Endothelial cell of umbilical vein (primary cell): ENCODE results near the gene NRF1. TPM values are rescaled to one million over a fixed set of nuclear protein-coding genes. Genes with fewer than 3 reads are reported as not detected.

ENCODE experiments used
- BruUV-seq: library from RNA; stranded (reverse); fragments of 400-500 nt; replicated peaks from 2 replicates; lab custom pipeline; 2021; lab: Mats Ljungman, UMichigan
- CTCF ChIA-PET: fragments of 300-600, 350-600 bp; sonication (Branson Sonifier 250); formaldehyde crosslinking; loops from one replicate; lab custom pipeline; 2021; ENCODE audit warnings: antibody characterized with exemption, inconsistent platforms; lab: Charles Lee
- POLR2A ChIA-PET: fragments of 300-600, 350-600 bp; sonication (Branson Sonifier 250); formaldehyde crosslinking; loops from one replicate; lab custom pipeline; 2021; ENCODE audit warnings: antibody characterized with exemption, inconsistent platforms; lab: Charles Lee
- DNase-seq: peaks from one replicate; pipeline ENCODE4 v3.0.0-alpha.2; 2011; ENCODE audit warnings: low read depth, low spot score
- FAIRE-seq: peaks from 2 replicates; lab custom pipeline; 2011; peaks lifted over from hg19 to GRCh38; lab: Jason Lieb, UNC
- H2AFZ ChIP-seq: 2 replicates; pipeline ENCODE4 v1.6.0; 2012; ENCODE audit warnings: low read depth, low read length, control low read depth, inconsistent platforms
- H3K27ac ChIP-seq: 2 replicates; pipeline ENCODE4 v1.5.1; 2011; ENCODE audit warnings: low read depth, mild to moderate bottlenecking, control low read depth, low read length, moderate library complexity; ENCODE audit not compliant: insufficient read depth
- H3K27me3 ChIP-seq, 2 experiments: 2 replicates each; pipeline versions ENCODE4 v1.6.0 to v1.6.1; 2011; ENCODE audit warnings: low read length in 2 of 2, mixed read lengths in 1 of 2; ENCODE audit not compliant: control insufficient read depth in 2 of 2, insufficient read depth in 2 of 2
- H3K36me3 ChIP-seq, 2 experiments: 2 replicates in 1 of 2; 3 replicates in 1 of 2; pipeline ENCODE4 v1.5.1; 2011; ENCODE audit warnings: low read length in 2 of 2, mild to moderate bottlenecking in 1 of 2, moderate library complexity in 1 of 2; ENCODE audit not compliant: control insufficient read depth in 2 of 2, insufficient read depth in 2 of 2; ENCODE audit errors: extremely low read depth in 1 of 2
- H3K4me1 ChIP-seq: 3 replicates; pipeline ENCODE4 v1.5.1; 2011; ENCODE audit warnings: mild to moderate bottlenecking, low read length; ENCODE audit not compliant: control insufficient read depth, insufficient read depth; ENCODE audit errors: extremely low read depth
- H3K4me2 ChIP-seq: 2 replicates; pipeline ENCODE4 v1.6.1; 2011; ENCODE audit warnings: low read length, control low read depth, mixed read lengths; ENCODE audit not compliant: insufficient read depth
- H3K4me3 ChIP-seq, 3 experiments: fragments of 200-600 bp in 1 of 3; sonication (generic), shearing (Covaris generic) in 1 of 3; replicated peaks in 1 of 3; 2 replicates each; pipeline ENCODE4 v1.5.1; 2011 to 2016; ENCODE audit warnings: control low read depth in 3 of 3, low read length in 3 of 3, mild to moderate bottlenecking in 2 of 3, inconsistent platforms in 1 of 3, low read depth in 1 of 3, moderate library complexity in 1 of 3; ENCODE audit not compliant: insufficient read depth in 1 of 3
- H3K79me2 ChIP-seq: 2 replicates; pipeline ENCODE4 v1.6.0; 2012; ENCODE audit warnings: low read length, inconsistent platforms; ENCODE audit not compliant: control insufficient read depth, insufficient read depth
- H3K9ac ChIP-seq: replicated peaks from 2 replicates; pipeline ENCODE3; 2011; ENCODE audit warnings: low read length, control low read depth; ENCODE audit not compliant: insufficient read depth; ENCODE audit errors: extremely low read depth
- H3K9me1 ChIP-seq: replicated peaks from 3 replicates; pipeline ENCODE4 v1.6.0; 2011; ENCODE audit warnings: mild to moderate bottlenecking, low read length; ENCODE audit not compliant: control insufficient read depth, insufficient read depth; ENCODE audit errors: extremely low read depth
- H3K9me3 ChIP-seq: replicated peaks from 2 replicates; pipeline ENCODE4 v1.5.1; 2012; ENCODE audit warnings: low read length, inconsistent platforms; ENCODE audit not compliant: control insufficient read depth, insufficient read depth
- H4K20me1 ChIP-seq: replicated peaks from 2 replicates; pipeline ENCODE3; 2011; ENCODE audit warnings: mild to moderate bottlenecking, low read length; ENCODE audit not compliant: control insufficient read depth, insufficient read depth; ENCODE audit errors: extremely low read depth
- CTCF ChIP-seq, 2 donors: IDR thresholded peaks; 1 replicate in 1 of 2; 2 replicates in 1 of 2; pipeline ENCODE4 v1.5.1; 2011; ENCODE audit warnings: low read length in 2 of 2, mild to moderate bottlenecking in 2 of 2, moderate library complexity in 2 of 2, control low read depth in 1 of 2, inconsistent platforms in 1 of 2, low read depth in 1 of 2; ENCODE audit not compliant: insufficient read depth in 1 of 2; ENCODE audit errors: extremely low read depth in 1 of 2
- EZH2 ChIP-seq: IDR thresholded peaks from 2 replicates; pipeline ENCODE4 v1.6.1; 2012; ENCODE audit warnings: borderline replicate concordance, low read depth, mild to moderate bottlenecking, moderate library complexity, low read length, inconsistent platforms; ENCODE audit not compliant: severe bottlenecking
- FOS ChIP-seq: IDR thresholded peaks from 2 replicates; pipeline ENCODE4 v1.6.1; 2011; ENCODE audit warnings: mild to moderate bottlenecking, low read length, moderate library complexity, borderline replicate concordance; ENCODE audit not compliant: insufficient read depth
- GATA2 ChIP-seq: IDR thresholded peaks from 2 replicates; pipeline ENCODE4 v1.7.0; 2011; ENCODE audit warnings: low read depth, mild to moderate bottlenecking, moderate library complexity, mixed read lengths, low read length; ENCODE audit not compliant: insufficient read length, insufficient read depth
- JUN ChIP-seq: IDR thresholded peaks from 2 replicates; pipeline ENCODE4 v1.6.1; 2011; ENCODE audit warnings: borderline replicate concordance, low read depth; ENCODE audit not compliant: insufficient read length, insufficient read depth
- MAX ChIP-seq: IDR thresholded peaks from 2 replicates; pipeline ENCODE4 v1.6.1; 2011; ENCODE audit not compliant: insufficient read depth, insufficient read length
- MYC ChIP-seq: IDR thresholded peaks from one replicate; pipeline ENCODE4 v1.6.1; 2011; ENCODE audit warnings: mild to moderate bottlenecking, low read depth, low read length
- POLR2A ChIP-seq: IDR thresholded peaks from 2 replicates; pipeline ENCODE4 v1.6.1; 2012; ENCODE audit warnings: low read depth, mild to moderate bottlenecking, control low read depth, low read length
- POLR2AphosphoS5 ChIP-seq: IDR thresholded peaks from 2 replicates; pipeline ENCODE4 v1.6.1; 2012; ENCODE audit warnings: low read depth, mild to moderate bottlenecking, control low read depth, low read length, moderate library complexity; ENCODE audit not compliant: insufficient read depth
- dilution Hi-C: fragments of 300-500 bp; cut with MboI; formaldehyde crosslinking; loops from one replicate; pipeline ENCODE4 v1.15.0; 2019; ENCODE audit warnings: low sequenced_read_pairs; ENCODE audit not compliant: extremely low pct_ligation_motif_present
- intact Hi-C: fragments of 100-400 bp; cut with micrococcal nuclease; formaldehyde crosslinking; loops from one replicate; pipeline ENCODE4 v1.10.0; 2022
- polyA plus RNA-seq, 4 experiments: library from polyadenylated mRNA; depleted of rRNA in 3 of 4; stranded (reverse) in 3 of 4; unstranded in 1 of 4; fragments of >200 nt; gene quantifications; 2 replicates each; pipeline versions ENCODE4 v1.2.1 to v1.2.3, GENCODE V29; 2011 to 2012; ENCODE audit warnings: missing spikeins in 1 of 4
- total RNA-seq: library from RNA; stranded (reverse); gene quantifications from 2 replicates; pipeline ENCODE4 v1.2.3, GENCODE V29; 2021

The NRF1 gene
- total and polyA plus RNA-seq, 2 donors (not counting 3 experiments of a cell fraction or from before 2014, with no cell fraction given): 14.6 to 20.3 TPM

- H3K4me2 ChIP-seq: no peak overlapping the region
- H3K79me2 ChIP-seq: no peaks in the 10 kb centered on the region
- ChIA-PET CTCF (no interaction called here), POLR2A (no interaction called here)
- dilution Hi-C loops (no loop called here), intact Hi-C loops (no loop called here)
- no peaks in the 10 kb centered on the region for H3K9me1 ChIP-seq
- no peaks in the 10 kb centered on the region for H3K4me1 ChIP-seq
- H3K9ac ChIP-seq: no peak overlapping the region
- no peaks in the 10 kb centered on the region for H3K36me3 ChIP-seq
- no peaks in the 10 kb centered on the region for H4K20me1 ChIP-seq
- H3K27me3 ChIP-seq: no peaks in the 10 kb centered on the region
- no peaks in the 10 kb centered on the region for H3K9me3 ChIP-seq
- H2AFZ ChIP-seq: no peak overlapping the region
- H3K4me3 ChIP-seq: no peak overlapping the region
- H3K27ac ChIP-seq: no peak overlapping the region
- DNase-seq: peak; percentile 37
- TF ChIP-seq FOS (no peak), MAX (no peak), CTCF (IDR thresholded peaks at IDR 0.05; ENCODE audit: extremely low read depth in 1 of 2, insufficient read depth in 1 of 2, low read depth in 1 of 2, low read length in 2 of 2) (no peak)
- no peak for FAIRE-seq
- no TSS peak for BruUV-seq
Observed at GRCh38 chr7:129702316-129702715, 90.8 kb downstream of the NRF1 start.

- Histone ChIP-seq H3K4me1 (no peaks in the 10 kb centered on the region), H3K79me2 (no peaks in the 10 kb centered on the region), H3K4me3 (no peak overlapping the region), H3K9me1 (no peaks in the 10 kb centered on the region), H3K36me3 (peaks cover 0 to 2% of the 10 kb centered on the region in 2 experiments), H3K9me3 (no peaks in the 10 kb centered on the region), H3K4me2 (no peak overlapping the region), H3K9ac (no peak overlapping the region), H3K27ac (no peak overlapping the region), H2AFZ (no peak overlapping the region), H4K20me1 (no peaks in the 10 kb centered on the region), H3K27me3 (no peaks in the 10 kb centered on the region)
- intact Hi-C loops (no loop called here), dilution Hi-C loops (no loop called here)
- DNase-seq: no peak
- ChIA-PET CTCF (no interaction called here), POLR2A (no interaction called here)
- no peak for TF ChIP-seq GATA2
- no peak for TF ChIP-seq CTCF (IDR thresholded peaks at IDR 0.05; ENCODE audit: extremely low read depth in 1 of 2, insufficient read depth in 1 of 2, low read depth in 1 of 2, low read length in 2 of 2)
- no peak for TF ChIP-seq EZH2
- TF ChIP-seq POLR2A: no peak
- TF ChIP-seq POLR2AphosphoS5: no peak
- no peak for TF ChIP-seq MAX
- TF ChIP-seq JUN: no peak
- TF ChIP-seq FOS: no peak
- TF ChIP-seq MYC: no peak
- BruUV-seq: no TSS peak
- no peak for FAIRE-seq
Observed at GRCh38 chr7:129702761-129703338, 91.3 kb downstream of the NRF1 start.
